HG03442 (cell line): ENCODE data around the gene RHBDF1.
A peak's percentile ranks its signal among the peaks of the same experiment; 100 is the strongest.
"Not testable (repeated sequence)": the region's sequence is repeated elsewhere in the genome, so short reads cannot be mapped to it uniquely, and the experiment has no call there.

Experiments
- ATAC-seq: cut with Tn5 transposase; IDR thresholded peaks from one replicate; pipeline ENCODE4 v1.9.1; 2021; ENCODE audit warnings: mild to moderate bottlenecking, moderate library complexity; ENCODE audit not compliant: unreplicated experiment

The RHBDF1 gene

DNA sequence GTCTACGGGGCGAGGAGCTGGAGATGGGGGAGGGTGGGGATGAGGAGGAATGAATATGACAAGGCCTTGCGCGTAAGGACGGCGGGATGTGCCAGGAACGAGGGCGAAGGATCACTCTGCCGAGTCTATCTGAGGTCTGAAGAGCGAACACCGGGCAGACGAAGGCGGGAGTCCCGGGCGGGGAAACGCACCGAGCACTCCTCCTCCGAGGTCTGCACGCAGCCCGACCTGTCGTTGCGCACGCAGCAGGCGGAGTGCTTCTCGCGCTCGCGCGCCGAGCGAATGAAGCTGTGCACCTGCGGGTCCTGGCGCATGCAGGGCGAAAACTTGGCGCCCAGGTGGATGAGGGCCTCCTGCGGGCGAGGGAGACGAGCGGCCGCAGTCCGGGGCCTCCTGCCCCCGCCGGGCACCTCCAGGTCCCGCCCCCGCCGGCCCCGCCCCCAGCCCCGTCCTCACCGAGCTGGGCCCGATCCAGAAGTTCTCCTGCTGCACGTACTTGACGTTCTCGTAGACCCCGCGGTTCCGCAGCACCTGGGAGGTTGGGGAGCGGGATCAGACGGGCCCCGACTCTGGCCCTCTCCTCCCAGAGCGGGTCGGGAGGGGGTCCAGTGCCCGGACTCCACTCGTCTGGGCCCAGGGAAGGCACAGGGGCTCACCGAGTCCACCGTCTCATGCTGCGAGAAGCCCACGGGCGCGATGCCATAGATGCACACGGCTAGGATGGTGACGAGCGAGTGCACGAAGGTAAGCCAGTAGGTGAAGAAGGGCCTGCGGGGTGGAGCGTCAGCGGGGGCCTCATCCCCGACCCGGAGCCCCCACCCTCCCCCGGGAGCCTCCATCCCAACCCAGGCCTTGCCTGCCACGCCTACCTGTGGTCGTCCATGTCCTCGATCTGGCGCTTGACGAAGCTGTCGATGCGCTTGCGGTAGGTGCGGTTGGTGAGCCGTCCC lies 11.2 kb downstream of the RHBDF1 start:
- ATAC-seq = no peak

- no peak for ATAC-seq
Observed at GRCh38 chr16:60166-60565, 12.3 kb downstream of the RHBDF1 start.

- no peak for ATAC-seq
Observed at GRCh38 chr16:59440-60059, 12.9 kb downstream of the RHBDF1 start.

GRCh38 chr16:58491-59439 lies 13.7 kb downstream of the RHBDF1 start:
- no peak for ATAC-seq

DNA sequence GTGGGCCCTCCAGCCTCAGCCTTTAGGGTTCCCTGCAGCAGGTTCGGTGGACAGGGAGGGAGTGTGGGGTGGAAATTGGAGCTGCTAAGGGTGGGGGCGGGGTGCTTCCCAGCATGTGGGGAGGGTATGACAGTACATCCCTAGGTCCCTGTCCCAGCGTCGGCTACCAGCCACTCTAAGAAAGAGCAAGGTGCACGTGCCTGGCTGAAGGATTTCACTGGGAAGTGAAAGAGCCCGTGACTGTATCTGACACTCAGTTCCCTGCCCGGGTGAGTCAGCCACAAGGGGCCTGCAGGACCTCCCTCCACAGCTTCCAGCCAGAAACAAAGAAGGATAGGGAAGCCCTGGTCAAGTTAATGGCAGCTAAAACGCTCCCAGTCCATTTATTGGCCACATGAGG lies 14.7 kb downstream of the RHBDF1 start:
- ATAC-seq = no peak

GRCh38 chr16:56231-56927 lies 16.1 kb downstream of the RHBDF1 start:
- ATAC-seq = no peak

- ATAC-seq = no peak
Observed at GRCh38 chr16:55571-56136, 16.8 kb downstream of the RHBDF1 start.

DNA sequence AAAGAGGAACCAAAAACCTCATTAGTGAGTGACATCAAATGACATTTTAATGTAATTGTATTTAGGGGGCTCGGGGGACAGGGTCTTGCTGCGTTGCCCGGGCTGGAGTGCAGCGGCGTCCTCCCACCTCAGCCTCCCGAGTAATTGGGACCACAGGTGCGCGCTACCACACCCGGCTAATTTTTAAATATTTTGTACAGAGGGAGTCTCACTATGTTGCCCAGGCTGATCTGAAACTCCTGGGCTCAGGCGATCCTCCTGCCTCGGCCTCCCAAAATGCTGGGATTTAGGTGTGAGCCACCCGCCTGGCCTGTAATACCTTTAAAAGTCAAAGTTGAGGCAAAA lies 18.2 kb downstream of the RHBDF1 start:
- ATAC-seq = no peak

DNA sequence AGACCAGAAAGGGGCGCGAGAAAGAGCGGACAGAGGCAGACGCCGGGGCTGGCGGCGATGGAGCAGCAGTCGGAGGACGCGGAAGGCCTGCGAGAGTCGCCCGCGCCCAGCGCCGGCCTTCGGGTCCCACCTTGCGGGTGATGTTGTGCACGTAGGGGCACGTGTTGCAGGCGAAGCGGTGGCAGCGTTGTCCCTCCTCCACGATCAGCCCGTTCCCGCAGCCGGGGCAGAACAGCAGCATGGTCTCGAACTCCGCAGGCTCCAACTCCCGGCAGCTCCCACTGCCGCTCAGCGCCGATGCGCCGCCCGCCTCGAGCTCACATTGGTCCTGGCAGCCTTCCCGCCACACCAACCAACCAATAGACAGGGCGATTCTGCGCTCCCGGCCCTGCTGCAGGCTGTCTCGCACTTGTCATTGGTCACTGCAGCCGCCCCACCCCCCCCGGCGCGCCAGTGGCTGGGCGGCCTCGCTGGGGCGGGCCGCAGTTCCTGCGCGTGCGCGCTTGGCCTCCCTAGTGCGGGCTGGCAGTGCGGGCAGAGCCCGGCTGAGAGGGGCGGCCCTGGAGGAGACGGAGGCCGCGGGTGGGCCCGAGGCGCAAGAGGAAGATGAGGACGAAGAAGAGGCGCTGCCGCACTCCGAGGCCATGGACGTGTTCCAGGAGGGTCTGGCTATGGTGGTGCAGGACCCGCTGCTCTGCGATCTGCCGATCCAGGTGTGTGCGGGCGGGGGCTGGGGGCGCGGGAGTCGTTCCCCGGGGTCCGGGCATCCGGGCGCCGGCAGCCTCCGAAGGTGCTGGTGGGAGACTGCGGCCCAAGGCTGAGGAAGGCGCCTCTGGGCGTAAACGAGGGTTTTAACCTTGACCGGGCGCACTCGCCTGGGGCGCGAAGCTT lies 18.8 kb downstream of the RHBDF1 start, which contains the start of the genes POLR3K and SNRNP25:
Gene POLR3K, minus strand, starts transcription at position 263 of the 891 bp plus-strand sequence. Its CDS starts 22 bp downstream, at position 241.
Gene SNRNP25, plus strand, starts transcription at position 483 of the 891 bp plus-strand sequence. Its CDS starts 189 bp downstream, at position 672.
- peak; percentile 94 for ATAC-seq

DNA sequence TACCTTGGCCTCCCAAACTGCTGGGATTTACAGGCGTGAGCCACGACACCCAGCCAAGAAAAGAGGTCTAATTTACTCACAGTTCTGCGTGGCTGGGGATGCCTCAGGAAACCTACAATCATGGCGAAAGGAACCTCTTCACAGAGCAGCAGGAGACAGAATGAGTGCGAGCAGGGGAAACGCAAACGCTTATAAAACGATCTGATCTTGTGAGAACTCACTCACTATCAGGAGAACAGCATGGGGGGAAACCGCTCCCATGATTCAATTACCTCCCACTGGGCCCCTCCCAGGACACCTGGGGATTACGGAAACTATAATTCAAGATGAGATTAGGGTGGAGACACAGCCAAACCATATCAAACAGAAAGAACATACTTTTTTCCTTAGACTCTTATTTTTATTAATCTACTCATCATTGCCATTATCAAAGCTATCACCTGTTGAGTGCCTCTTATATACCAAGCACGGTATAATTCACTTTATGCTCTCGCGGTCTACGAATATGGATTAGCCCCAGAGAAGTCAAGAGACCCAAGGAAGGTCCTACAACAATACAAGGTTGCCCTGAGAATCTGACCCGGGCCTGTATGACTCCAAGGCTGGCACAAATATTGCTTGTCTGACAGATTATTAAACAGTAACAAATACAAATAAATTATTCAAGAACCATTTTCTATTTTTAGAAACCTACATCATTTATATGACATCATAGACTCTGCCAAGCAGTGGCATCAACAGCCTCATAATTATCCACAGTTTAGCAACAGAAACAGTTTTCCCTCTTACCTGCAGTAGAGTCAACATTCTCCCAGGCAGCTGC lies 21.5 kb downstream of the RHBDF1 start:
- no peak for ATAC-seq

GRCh38 chr16:47234-47633 lies 25.2 kb downstream of the RHBDF1 start:
- ATAC-seq = no peak

DNA sequence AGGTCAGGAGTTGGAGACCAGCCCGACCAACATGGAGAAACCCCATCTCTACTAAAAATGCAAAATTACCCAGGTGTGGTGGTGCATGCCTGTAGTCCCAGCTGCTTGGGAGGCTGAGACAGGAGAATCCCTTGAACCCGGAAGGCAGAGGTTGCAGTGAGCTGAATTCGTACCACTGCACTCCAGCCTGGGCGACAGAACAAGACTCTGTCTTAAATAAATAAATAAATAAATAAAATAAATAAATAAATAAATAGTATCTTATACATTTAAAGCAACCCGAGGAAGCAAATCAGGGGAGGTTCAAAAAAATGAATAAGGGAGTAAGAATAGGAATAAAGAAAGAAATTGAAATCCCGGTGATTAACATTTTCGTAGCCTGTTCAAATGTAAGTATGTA lies 25.9 kb downstream of the RHBDF1 start:
- not testable (repeated sequence) for ATAC-seq

DNA sequence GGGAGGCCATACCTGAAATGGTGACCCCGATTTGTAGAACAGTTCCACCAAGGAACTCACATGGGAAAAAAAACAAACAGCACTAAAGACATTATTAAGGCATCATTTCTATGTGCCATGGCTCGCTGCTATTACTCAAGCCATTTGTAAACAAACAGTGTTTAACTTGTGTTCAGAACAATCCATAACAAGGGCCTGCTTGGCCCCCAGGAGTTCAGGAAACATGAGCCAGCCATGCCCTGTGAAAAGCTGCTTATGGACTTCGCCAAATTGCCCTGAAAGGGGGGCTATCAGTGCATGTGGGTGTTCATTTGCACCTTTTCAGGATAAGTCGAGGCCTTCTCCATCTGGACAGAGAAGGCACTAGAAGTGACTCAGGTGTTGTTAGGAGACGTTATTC lies 27.0 kb downstream of the RHBDF1 start:
- ATAC-seq = no peak

DNA sequence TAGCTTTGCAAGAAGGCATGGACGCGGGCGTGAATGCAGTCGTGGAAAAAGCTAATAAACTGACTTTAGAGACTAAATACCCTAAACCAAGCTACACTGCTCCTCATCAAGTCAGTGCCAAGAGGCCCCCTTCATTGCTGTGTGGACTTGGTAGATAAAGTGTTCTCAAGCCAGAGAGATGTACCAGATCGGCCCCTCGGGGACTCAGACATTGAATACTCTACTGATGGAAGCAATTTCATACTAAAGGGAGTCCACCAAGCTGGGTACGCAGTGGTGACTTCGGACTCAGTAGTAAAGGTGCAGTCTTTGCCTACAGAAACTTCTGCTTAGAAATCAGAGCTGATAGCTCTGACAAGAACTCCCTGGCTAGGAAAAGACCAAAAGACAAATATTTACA lies 27.8 kb downstream of the RHBDF1 start:
- ATAC-seq = no peak

DNA sequence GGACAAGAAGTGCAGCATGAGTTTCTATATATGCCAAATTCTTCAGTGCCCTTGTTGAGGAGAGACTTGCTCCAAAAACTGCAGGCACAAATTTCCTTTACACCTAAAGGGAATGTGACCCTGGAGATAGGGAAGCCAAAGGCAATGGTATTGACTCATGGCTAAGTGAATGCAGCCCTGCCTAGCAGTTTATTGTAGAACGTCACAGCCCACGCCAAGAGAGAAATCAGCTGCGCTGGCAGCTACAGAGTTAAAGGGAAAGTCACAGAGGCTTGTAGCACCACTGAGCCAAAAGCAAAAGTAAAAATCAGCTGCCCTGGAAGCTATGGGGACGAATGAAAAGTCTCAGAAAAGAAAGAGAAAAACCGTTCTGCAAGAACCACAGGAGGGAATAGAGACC lies 29.1 kb downstream of the RHBDF1 start:
- ATAC-seq = no peak

DNA sequence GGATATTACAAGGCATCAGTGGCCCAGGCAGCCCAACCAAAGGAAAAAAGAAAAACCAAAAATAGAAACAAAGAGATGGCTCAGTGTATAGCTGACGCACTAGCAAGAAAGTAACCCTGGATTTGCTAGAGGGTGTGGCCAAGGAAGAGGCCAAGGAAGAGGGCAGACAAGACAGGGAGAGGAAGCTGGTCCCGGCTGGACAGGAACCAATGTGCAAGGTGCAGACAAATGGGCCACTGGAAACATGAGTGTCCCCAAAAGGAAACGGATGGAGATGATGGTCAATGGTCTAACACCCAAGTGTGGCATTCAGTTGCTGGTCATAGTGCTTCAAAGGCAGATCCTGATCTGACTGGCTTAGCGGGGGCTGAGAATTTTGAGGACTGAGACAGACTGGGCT lies 29.7 kb downstream of the RHBDF1 start:
- no peak for ATAC-seq

- no peak for ATAC-seq
Observed at GRCh38 chr16:42069-42457, 30.4 kb downstream of the RHBDF1 start.

- no peak for ATAC-seq
Observed at GRCh38 chr16:41439-42068, 30.9 kb downstream of the RHBDF1 start.
